MV-4-11 (cell line): ENCODE measurements around the gene TUFM.
"Not testable (repeated sequence)": the region's sequence is repeated elsewhere in the genome, so short reads cannot be mapped to it uniquely, and the experiment has no call there.

Source experiments
- DNase-seq: peaks from one replicate; lab custom pipeline; 2025; lab: John Stamatoyannopoulos, UW

The TUFM gene

DNA sequence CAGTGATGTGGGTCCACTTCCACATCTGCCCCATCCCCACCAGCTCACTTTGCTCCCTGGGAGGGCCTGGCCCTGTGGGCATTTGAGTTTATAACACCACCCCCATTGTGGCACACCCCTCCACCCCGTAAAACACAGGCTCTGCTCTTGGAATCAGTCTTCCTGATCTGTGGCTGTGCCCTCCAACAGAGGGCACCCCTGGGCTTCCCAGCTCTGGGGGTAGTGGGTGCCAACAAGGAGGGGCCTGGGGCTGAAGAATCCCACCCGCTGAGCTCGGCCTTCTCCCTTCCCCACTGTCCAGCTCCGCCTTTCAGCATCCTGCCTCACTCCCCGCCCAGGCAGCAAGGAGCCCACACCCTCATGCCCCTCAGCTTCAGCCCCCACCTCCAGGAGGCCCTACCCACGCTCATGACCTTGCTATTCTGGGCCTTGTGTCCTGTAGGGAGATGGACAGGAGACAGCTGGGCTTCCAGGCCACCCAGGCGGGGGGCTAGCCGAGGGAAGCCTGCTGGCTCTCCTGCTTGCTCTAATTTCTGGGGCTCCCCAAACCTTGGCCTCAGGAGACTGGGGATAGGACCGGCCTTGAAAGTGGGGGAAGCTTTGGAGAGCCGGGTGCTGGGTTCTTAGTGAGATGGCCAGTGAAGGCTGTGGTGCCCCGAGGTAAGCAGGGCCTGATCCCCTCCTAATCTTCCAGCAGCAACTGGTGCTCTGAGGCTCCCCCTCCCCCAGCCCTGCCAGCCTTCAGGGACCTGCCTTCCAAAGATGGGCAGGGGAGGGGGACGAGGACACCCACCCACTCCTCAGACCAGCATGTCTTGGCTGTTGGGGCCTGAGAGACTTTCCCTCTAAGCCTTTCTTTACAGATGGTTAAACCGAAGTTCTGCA is 29.2 kb upstream of the TUFM start:
- no peak for DNase-seq

DNA sequence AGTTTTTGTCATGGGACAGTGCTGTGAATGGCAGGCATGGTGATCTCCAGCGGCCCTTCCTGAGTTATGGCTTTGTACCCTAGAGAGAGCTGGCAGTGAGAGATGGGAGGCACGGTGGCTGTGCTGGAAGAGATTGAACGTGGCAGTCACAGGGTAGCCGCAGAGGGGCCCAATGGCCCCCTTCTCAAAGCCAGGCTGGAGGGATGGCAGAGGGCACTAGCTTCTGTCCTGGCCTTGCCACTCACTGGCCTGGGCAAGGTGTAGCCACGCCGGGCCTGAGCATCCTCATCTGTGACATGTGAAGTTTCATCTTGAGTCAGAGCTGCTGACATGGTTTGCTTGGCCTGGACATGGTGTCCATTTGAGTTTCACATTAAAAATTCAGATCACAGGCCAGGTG is 28.3 kb upstream of the TUFM start:
- no peak for DNase-seq

DNA sequence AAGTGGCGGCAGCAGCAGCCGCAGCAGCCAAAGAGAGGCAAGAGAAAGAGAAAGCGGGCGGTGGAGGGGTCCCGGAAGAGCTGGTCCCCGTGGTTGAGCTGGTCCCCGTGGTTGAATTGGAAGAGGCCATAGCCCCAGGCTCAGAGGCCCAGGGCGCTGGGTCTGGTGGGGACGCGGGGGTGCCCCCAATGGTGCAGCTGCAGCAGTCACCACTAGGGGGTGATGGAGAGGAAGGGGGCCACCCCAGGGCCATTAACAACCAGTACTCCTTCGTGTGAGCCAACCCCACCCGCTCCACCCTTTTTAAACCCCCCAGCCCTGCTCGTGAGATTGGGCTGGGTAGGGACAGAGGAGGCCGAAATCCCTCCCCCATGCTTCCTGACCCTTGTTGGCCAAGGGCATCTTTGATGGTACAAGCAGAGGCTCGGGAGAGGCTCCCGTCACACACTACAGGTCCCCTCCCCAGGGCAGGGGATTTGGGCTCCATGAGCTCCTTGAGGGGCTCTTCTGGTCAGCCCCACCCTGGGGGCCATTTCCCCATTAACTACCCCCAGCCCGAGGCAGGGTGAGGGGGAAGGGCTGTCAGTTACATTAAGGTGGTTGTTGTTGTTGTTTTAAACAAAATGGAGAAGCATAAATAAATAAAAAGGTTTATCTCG is 27.5 kb upstream of the TUFM start:
- peak; percentile 18 for DNase-seq

DNA sequence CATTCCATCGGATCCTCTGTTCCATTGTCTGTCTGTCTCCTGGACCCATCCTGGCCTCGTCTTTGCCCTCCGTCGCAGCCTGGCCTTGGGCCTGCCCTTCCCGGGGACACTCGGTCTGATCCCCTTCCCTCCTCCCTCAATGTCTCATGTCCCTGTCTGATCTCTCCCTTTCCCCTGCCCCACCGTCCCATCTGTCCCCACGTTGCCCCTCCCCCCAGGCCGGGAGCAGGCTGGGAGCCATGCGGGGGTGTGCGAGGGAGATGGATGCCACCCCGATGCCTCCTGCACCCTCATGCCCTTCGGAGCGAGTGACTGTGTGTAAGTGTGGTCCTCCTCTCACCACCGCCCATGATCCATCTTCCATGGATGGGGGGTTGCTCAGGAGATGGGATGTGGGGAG is 26.8 kb upstream of the TUFM start:
- no peak for DNase-seq

DNA sequence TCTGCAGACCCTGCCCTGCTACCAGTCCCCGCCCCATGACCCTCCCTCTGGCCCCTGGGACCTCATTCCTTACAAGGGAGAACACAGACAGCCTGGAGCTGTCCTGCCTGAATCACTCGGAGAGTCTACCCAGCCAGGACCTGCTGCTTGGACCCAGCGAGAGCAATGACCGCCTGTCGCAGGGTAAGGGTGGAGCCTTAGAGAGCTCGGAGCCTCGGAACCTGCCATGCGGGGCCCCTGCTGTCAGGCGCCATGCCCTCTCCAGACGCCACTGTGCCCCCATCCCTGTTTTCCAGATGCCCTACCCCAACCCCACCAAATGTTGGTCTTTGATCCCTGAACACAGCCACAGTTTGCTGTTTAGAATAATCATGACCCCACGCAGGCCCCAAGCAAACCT is 23.1 kb upstream of the TUFM start:
- no peak for DNase-seq

DNA sequence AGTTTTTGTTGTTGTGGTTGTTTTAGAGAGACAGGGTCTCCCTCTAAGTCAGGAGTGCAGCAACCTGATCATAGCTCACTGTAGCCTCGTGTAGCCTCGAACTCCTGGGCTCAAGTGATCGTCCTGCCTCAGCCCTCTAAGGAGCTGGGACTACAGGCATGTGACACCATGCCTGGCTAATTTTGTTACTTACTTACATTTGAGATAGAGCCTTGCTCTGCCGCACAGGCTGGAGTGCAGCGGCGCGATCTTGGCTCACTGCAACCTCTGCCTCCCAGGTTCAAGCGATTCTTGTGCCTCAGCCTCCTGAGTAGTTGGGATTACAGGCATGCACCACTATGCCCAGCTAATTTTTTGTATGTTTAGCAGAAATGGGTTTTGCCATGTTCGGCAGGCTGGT is 21.5 kb upstream of the TUFM start:
- DNase-seq = not testable (repeated sequence)

DNA sequence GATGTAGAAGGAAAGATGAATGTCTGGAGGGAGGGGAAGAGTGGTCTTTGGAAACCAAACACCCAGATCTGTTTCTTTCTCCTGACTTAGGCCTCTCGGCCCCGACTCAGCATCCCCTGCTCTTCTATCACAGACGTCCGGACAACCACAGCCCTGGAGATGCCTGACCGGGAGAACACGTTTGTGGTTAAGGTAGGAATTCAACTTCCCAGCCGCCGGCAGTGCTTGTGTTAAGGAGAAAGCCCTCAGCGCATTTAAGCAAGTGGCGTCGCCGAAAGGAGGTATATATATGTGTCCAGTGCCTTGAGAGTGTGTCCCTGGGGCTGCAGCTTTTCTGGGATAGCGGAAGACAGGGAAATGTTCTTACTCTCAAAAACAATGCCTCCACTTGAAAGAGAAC is 21.1 kb upstream of the TUFM start:
- no peak for DNase-seq

DNA sequence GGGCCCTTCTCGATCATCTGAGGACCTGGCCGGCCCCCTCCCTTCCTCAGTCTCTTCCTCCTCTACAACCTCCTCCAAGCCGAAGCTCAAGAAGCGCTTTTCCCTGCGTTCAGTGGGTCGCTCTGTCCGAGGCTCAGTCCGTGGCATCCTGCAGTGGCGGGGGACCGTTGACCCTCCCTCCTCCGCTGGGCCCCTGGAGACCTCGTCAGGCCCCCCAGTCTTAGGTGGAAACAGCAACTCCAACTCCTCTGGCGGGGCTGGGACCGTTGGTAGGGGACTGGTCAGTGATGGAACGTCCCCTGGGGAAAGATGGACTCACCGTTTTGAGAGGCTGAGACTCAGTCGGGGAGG is 20.3 kb upstream of the TUFM start:
- no peak for DNase-seq

DNA sequence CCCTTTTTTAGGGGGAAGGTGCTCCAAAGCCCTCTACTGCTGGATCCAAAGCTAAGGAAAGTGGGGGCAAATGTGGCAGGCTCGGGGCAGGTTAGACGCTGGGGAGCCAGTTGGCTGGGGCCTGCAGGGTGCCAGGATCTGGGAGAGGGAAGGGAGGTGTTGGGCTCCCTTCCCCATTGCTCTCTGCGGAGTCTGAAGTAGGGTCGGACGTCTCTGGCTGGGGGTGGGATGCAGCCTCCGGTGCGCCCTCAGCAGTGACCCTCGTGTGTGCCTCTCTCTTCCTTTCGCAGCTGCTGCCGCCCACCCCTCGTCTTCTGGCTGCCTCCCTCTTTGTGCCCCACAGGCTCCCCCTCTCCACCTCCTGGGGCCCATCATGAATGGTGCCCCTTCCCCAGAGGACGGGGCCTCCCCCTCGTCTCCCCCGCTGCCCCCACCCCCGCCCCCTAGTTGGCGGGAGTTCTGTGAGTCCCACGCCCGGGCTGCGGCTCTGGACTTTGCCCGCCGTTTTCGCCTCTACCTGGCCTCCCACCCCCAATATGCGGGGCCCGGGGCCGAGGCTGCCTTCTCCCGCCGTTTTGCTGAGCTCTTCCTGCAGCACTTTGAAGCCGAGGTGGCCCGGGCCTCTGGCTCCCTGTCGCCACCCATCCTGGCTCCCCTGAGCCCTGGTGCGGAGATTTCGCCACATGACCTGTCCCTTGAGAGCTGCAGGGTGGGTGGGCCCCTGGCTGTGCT is 19.7 kb upstream of the TUFM start:
- no peak for DNase-seq

DNA sequence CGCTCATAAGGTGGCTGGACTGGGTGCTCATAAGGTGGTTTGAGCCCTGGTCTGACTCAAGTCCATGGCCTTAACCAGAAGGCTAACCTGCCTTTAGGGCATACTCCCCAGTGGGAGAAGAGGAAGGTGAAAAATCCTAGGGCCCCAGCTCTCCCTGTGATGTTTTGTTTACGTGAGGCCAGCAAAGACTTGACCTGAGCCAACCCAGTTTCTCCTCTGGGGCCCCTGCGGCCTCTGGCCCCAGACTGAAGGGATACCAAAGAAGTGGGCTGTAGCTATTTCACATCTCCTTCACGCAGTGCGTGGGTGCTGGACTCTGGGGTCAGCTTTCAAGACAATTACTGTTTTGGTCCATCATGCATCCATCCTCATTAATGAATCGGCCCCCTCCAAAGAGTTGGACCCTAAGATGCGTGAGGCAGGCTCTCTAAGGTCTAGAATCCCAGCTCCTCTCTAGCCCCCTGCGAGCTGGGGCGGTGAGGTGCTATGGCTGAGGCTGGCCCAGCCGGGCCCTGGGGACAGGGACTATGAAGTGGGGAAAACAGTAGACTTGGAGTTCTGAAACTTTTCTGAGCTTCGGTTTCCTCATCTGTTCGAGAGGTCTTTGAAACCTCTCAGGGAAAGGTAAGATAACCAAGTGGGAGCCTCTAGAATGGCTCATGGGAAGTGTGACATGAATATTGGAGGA is 19.0 kb upstream of the TUFM start:
- DNase-seq = no peak

DNA sequence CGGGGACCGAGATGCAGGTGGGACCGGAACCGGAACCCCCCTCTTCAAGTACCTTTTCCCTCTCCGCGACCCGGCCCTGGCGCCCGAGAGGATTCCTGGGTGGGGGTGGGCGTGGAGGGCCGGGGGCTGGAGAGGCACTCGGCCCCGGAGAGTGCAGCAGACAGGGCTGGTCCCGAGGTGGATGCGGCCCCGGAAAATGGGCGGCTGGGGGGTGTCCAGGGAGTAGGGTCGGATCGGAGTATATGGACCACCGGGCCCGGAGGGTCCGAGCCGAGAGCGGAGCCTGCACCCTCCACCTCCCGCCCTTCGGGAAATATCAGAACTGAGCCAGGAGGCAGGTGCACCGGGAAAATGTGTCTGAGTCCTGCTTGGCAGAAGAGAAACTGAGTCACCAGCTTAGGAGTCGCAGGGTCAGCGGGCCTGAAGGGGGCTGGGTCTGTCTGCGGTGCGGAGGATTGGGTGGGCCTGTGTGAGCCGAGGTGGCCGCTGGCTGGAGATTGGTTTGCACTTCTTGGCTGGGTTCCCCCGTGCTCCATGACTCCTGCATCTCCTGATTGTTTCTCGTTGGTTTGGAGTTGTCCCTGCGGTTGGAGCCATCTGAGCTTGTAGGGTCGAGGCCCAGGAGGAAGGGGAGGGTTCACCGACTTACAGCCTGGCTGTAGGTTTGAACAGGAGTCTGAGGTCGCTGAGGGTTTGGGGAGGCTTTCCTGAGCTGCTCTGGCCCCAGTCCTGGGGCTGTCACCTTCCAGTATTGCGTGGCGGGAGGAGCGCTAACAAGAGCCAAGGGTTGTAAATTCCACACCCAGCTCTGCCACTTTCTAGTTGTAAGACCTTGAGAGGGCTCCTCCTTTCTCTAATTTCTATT is 18.0 kb upstream of the TUFM start:
- no peak for DNase-seq

DNA sequence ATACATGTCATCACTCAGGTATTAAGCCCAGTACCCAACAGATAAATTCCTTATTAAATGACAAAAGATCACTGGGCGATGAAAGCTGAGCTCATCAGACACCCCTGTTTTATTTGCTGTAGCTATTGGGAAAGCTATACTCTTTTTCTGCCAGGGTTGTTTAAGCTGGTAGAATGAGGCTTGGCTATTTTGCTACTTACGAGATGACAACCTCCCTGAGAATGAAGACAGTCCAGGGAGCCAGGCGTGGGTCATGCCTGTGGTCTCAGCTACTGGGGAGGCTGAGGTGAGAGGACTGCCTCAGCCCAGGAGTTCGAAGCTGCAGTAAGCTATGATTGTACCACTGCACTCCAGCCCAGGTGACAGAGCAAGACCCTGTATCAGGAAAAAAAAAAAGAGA is 13.2 kb upstream of the TUFM start:
- no peak for DNase-seq

DNA sequence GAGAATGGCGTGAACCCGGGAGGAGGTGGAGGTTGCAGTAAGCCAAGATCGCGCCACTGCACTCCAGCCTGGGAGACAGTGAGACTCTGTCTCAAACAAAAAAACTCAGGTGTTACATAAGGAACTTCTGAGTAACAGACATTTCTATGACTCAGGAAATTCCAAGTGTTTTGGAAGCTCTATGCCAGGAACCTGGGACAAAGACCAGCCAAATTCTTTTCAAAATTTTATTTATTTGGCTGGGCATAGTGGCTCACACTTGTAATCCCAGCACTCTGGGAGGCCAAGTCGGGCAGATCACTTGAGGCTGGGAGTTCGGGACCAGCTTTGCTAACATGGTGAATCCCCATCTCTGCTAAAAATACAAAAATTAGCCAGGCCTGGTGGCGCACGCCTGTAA is 12.3 kb upstream of the TUFM start:
- DNase-seq = no peak

DNA sequence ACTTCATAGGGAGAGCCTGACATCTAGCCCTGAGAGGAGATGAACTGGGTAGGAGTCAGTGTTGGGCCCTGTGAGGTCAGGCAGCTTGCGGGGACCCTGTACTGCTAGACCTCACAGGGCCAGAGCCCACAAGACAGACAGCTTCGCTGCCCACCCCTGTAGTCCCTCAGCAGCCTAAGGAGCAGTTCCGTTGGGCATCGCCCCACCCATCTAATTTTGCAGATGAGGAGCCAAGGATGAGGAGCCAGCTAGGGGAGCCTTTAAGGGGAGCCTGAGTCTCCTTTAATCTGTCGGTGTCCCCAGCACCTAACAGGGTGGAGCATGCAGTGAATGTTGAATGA is 755 bp upstream of the TUFM start:
- DNase-seq = no peak

DNA sequence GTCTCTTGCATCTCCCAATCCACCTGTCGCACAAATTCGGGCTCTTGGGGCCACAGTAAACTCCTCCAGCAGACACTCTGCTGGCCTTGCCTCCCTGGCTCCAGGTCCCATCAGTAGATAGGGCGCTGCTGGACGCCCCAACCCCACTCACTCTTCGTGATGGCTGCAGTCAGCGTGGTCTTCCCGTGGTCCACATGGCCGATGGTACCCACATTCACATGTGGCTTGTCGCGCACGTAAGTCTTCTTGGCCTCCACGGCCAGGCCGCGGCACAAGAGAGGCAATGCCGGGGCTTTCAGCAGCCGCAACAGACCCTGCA is 428 bp downstream of the TUFM start:
- DNase-seq = no peak

DNA sequence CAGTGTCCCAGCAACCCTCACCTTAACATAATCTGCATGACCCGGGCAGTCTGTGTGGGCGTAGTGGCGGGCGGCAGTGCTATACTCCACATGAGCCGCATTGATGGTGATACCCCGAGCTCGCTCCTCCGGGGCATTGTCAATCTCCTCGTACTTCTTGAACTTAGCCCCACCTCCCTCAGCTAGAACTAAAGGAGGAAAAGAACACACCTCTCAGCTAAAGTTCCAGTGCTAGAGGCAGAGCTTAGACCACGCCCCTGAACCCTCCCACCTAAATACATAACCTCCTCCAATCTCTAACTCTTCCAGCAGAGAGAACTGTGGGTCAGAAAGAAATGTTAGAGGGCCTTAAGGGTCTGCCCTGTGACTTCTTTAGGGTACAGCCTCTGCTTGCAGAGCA is 855 bp downstream of the TUFM start:
- peak; percentile 31 for DNase-seq

DNA sequence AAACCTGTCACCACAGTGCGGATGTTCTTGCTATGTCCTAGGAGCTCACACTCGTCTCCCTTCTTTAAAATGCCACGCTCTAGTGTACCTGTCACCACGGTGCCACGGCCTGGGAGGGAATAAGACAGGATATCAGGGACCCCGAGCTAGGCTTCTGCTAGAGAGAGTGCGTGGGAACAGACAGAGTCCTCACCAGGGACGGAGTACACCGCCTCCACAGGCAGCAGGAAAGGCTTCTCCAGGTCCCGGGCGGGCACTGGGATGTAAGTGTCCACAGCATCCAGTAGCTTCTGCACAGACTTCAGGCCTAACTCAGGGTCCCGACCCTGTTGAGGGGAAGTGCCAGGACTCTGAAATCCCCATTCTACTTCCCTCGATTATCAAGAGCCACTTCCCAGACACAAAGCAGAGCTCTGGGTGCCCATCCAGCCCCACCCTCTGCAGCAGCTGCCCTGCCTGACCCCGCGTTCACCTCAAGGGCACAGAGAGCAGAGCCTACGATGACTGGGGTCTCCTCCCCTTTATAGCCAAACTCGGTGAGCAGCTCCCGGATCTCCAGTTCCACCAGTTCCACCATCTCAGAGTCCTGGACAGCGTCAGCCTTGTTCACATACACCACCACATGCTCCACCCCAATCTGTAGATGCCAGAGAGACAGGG is 1.8 kb downstream of the TUFM start:
- no peak for DNase-seq

DNA sequence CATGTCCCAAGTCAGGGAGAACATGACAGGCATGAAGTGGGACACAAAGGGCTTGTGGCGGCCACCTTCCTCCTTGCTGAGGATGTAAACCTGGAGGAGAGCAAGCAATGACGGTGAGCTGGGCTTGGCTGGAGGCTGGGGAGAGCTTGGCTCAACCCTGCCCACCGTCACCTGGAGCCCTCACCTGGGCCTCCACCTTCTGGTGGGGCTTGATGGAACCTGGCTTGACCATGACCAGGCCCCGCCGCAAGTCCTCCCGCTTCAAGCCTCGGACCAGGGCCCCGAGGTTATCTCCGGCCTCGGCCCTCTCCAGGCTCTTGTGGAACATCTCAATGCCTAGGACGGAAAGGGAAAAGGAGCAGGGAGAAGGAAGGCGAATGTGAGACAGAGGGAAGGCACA is 2.4 kb downstream of the TUFM start:
- DNase-seq = no peak

DNA sequence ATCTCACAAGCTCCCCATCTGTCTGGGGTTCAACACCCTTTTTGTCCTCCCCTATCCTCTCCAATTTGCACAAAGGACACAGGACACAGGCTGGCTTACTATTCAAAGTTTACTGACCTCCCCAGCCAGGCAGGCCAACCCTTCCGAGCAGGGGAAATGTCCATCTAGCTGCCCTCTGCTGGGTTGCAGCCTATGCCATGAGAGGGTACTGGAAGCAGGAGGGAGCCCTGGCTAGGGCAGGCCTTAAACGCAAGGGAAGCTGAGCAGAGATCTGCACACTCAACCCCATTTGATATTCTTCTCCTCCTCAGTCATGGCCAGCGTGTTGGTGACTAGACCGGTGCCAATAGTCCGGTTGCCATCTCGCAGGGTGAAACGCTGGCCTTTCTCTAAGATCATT is 3.5 kb downstream of the TUFM start:
- DNase-seq = no peak

DNA sequence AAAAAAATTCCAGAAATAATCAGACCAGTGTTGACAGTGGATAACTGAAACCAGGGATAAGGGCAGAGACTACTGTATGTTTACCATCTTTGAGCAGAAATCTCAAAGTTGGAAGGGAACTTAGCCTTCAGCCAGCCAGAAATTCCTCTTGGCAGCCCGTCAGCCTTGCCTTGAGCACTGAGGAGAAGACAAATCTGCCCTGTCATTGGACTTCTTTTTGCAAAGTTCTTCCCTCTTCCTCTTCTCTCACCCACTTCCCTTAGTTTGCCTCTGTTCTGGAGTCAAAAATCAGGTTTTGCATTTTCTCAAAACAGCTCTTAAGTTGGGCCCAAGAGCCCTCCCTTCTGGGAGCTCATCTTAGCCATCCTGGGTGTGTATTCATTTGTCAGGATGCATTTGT is 6.2 kb downstream of the TUFM start:
- DNase-seq = no peak

DNA sequence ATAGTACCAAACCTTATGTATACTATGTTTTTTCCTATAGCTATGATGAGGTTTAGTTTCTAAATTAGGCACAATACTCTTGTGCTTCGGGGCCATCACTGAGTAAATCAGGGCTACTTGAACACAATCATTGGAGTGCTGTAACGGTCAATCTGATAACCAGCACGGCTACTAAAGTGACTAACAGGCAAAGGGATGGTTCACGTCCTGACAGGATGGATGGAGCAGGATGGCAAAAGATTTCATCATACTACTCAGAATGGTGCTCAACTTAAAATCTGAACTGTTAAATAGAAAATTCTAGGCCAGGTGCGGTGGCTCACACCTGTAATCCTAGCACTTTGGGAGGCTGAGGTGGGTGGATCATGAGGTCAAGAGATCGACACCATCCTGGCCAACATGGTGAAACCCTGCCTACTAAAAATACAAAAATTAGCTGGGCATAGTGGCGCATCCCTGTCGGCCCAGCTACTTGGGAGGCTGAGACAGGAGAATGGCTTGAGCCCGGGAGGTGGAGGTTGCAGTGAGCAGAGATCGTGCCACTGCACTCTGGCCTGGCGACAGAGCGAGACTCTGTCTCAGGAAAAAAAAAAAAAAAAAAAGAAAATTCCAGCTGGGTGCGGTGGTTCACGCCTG is 7.0 kb downstream of the TUFM start:
- no peak for DNase-seq
